HL-60 (cell line): ENCODE measurements around the gene CHRNG.

Experiments used
- DNase-seq, 2 experiments: peaks; one replicate each; pipeline ENCODE4 v3.0.0-alpha.2; 2010 to 2020; ENCODE audit warnings: low read depth in 1 of 2, low spot score in 1 of 2
- H3K27ac ChIP-seq: fragments of 250-450 bp; sonication (Bioruptor Pico); replicated peaks from 2 replicates; pipeline ENCODE4 v1.5.1; 2020; ENCODE audit warnings: mild to moderate bottlenecking, moderate library complexity
- H3K27me3 ChIP-seq: fragments of 250-450 bp; sonication (Bioruptor Pico); 2 replicates; pipeline ENCODE4 v1.5.1; 2021; ENCODE audit warnings: mild to moderate bottlenecking, moderate library complexity; ENCODE audit not compliant: insufficient read depth, poor library complexity, severe bottlenecking
- H3K4me3 ChIP-seq: replicated peaks from 2 replicates; pipeline ENCODE4 v1.5.1; 2011; ENCODE audit warnings: mild to moderate bottlenecking, control low read depth, low read length; ENCODE audit not compliant: insufficient read depth
- GABPA ChIP-seq: IDR thresholded peaks from 2 replicates; pipeline ENCODE4 v1.6.1; 2012; ENCODE audit warnings: low read depth
- POLR2AphosphoS5 ChIP-seq: IDR thresholded peaks from 2 replicates; pipeline ENCODE4 v1.6.1; 2012; ENCODE audit warnings: low read depth
- SPI1 ChIP-seq: IDR thresholded peaks from 2 replicates; pipeline ENCODE4 v1.6.1; 2012; ENCODE audit warnings: low read depth, mild to moderate bottlenecking, borderline replicate concordance
- TF ChIP-seq, protein P1 (sequence below): IDR thresholded peaks from 2 replicates; pipeline ENCODE4 v1.6.1; 2012; ENCODE audit warnings: low read depth; ENCODE audit not compliant: insufficient replicate concordance
- TF ChIP-seq, protein P2 (sequence below): IDR thresholded peaks from one replicate; pipeline ENCODE4 v1.5.1; 2011; ENCODE audit warnings: low read length, control low read depth, inconsistent platforms; ENCODE audit not compliant: insufficient read depth

Gene CHRNG

DNA sequence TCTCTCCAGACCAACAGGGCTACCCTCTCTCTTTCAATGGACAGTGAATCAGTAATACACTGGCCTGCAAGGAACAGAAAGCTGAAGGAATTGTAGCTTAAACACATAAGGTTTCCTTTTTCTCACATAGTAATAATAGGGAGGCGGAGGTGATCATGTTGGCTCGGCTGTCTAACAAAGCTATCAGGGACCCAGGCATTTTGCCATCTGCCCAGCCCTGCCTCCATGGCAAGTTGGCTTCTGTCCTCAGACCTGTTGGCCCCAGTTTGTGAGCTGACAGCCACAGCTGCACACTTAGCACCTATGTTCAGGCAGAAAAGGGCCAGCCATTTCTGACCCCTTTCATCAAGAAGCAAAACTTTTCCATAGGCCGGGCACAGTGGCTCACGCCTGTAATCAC is 2.0 kb upstream of the CHRNG start:
- DNase-seq, result no peak
- Histone ChIP-seq H3K27me3 (no peaks in the 10 kb centered on the region), H3K27ac (no peak overlapping the region), H3K4me3 (no peak overlapping the region)
- TF ChIP-seq SPI1 (no peak), POLR2AphosphoS5 (no peak), GABPA (no peak)
- TF ChIP-seq, protein P1, sequence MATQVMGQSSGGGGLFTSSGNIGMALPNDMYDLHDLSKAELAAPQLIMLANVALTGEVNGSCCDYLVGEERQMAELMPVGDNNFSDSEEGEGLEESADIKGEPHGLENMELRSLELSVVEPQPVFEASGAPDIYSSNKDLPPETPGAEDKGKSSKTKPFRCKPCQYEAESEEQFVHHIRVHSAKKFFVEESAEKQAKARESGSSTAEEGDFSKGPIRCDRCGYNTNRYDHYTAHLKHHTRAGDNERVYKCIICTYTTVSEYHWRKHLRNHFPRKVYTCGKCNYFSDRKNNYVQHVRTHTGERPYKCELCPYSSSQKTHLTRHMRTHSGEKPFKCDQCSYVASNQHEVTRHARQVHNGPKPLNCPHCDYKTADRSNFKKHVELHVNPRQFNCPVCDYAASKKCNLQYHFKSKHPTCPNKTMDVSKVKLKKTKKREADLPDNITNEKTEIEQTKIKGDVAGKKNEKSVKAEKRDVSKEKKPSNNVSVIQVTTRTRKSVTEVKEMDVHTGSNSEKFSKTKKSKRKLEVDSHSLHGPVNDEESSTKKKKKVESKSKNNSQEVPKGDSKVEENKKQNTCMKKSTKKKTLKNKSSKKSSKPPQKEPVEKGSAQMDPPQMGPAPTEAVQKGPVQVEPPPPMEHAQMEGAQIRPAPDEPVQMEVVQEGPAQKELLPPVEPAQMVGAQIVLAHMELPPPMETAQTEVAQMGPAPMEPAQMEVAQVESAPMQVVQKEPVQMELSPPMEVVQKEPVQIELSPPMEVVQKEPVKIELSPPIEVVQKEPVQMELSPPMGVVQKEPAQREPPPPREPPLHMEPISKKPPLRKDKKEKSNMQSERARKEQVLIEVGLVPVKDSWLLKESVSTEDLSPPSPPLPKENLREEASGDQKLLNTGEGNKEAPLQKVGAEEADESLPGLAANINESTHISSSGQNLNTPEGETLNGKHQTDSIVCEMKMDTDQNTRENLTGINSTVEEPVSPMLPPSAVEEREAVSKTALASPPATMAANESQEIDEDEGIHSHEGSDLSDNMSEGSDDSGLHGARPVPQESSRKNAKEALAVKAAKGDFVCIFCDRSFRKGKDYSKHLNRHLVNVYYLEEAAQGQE, result no peak
- TF ChIP-seq, protein P2, sequence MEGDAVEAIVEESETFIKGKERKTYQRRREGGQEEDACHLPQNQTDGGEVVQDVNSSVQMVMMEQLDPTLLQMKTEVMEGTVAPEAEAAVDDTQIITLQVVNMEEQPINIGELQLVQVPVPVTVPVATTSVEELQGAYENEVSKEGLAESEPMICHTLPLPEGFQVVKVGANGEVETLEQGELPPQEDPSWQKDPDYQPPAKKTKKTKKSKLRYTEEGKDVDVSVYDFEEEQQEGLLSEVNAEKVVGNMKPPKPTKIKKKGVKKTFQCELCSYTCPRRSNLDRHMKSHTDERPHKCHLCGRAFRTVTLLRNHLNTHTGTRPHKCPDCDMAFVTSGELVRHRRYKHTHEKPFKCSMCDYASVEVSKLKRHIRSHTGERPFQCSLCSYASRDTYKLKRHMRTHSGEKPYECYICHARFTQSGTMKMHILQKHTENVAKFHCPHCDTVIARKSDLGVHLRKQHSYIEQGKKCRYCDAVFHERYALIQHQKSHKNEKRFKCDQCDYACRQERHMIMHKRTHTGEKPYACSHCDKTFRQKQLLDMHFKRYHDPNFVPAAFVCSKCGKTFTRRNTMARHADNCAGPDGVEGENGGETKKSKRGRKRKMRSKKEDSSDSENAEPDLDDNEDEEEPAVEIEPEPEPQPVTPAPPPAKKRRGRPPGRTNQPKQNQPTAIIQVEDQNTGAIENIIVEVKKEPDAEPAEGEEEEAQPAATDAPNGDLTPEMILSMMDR, result no peak

DNA sequence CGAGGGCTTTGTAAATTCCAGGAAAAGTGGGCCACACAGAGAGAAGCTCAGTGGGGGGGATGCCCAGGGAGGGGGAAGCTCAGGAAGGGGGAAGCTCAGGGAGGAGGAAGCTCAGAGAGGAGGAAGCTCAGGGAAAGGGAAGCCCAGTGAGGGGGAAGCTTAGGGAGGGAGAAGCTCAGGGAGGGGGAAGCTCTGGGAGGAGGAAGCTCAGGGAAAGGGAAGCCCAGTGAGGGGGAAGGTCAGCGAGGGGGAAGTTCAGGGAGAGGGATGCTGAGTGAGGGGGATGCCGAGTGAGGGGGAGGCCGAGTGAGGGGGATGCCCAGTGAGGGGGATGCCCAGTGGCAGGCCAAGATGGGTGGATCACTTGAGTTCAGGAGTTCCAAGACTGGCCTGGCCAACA is 821 bp upstream of the CHRNG start:
- peak; percentile 21 to 88 for DNase-seq
- no peak overlapping the region for H3K4me3 ChIP-seq
- no peak overlapping the region for H3K27ac ChIP-seq
- no peaks in the 10 kb centered on the region for H3K27me3 ChIP-seq
- no peak for TF ChIP-seq SPI1

DNA sequence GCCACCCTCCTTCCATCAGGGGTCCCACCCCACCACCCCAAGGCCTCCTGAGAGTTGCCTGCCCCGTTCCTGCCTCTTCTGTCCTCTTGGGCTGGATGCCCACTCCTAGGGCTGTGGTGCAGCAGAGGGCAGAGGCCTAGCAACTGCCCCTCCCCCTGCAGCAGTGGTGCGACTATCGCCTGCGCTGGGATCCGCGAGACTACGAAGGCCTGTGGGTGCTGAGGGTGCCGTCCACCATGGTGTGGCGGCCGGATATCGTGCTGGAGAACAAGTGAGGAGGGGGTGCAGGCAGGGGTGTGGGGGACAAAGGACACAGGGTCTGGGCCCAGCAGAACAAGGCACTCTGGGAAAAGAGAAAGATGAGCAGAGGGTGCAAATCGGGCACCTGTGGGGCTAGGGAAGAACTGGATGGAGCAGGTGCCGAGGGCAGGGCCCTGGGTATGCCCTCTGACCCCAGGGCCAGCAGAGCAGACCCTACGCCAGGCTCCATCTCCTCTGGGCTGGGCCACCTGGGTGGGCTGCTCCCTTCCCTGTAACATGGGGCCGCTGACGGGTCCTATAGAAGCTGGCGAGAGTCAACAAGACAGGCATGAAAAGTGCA is 1.0 kb downstream of the CHRNG start:
- TF ChIP-seq SPI1 (no peak), POLR2AphosphoS5 (no peak), GABPA (no peak)
- TF ChIP-seq, protein P2, result no peak
- TF ChIP-seq, protein P1, result no peak
- H3K27ac ChIP-seq, result no peak overlapping the region
- H3K27me3 ChIP-seq, result no peaks in the 10 kb centered on the region
- no peak overlapping the region for H3K4me3 ChIP-seq
- no peak for DNase-seq

DNA sequence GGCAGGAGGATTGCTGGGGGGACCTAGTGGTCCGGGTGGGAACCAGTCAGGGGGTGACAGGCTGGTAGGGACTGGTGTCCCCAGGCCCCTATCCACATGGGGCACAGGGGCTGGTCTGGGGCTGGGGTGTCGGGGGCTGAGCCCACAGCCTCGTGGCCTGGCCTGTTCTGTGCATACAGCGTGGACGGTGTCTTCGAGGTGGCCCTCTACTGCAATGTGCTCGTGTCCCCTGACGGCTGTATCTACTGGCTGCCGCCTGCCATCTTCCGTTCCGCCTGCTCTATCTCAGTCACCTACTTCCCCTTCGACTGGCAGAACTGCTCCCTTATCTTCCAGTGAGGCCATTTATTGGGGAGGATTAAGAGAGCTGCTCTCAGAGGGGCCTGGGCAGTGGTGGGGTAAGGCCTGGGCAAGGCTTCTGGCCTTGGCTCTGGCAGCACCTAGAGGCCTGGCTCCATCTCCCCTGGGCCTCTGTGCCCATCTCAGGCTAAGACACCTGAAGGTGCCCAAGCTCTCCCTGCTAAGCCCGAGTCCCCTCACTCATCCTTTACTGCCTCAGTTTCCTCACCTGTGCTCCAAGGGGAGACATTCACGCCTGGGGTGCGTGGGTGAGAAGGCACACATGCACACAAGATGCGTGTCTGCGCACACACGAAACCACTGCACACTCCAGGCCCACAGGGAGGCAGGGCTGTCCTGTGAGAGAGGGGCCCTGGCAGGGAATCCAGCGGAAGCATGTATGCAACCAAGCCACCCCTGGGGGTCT is 1.9 kb downstream of the CHRNG start:
- TF ChIP-seq, protein P1, result no peak
- TF ChIP-seq POLR2AphosphoS5, result peak; percentile 37
- DNase-seq, result peak in 1 of 2 experiments; percentile 48

More for the DNA sequence above, 1.9 kb downstream of the CHRNG start:
- Histone ChIP-seq H3K27me3 (no peaks in the 10 kb centered on the region), H3K27ac (no peak overlapping the region), H3K4me3 (no peak overlapping the region)
